ENCODE results near the gene KANSL1. TPM values are rescaled to one million over a fixed set of nuclear protein-coding genes. Genes with fewer than 3 reads are reported as not detected.

KANSL1 gene
- total and polyA plus RNA-seq, 2 of the 4 experiments (the other 2 are of a cell fraction): 19.1 to 49.6 TPM

DNA sequence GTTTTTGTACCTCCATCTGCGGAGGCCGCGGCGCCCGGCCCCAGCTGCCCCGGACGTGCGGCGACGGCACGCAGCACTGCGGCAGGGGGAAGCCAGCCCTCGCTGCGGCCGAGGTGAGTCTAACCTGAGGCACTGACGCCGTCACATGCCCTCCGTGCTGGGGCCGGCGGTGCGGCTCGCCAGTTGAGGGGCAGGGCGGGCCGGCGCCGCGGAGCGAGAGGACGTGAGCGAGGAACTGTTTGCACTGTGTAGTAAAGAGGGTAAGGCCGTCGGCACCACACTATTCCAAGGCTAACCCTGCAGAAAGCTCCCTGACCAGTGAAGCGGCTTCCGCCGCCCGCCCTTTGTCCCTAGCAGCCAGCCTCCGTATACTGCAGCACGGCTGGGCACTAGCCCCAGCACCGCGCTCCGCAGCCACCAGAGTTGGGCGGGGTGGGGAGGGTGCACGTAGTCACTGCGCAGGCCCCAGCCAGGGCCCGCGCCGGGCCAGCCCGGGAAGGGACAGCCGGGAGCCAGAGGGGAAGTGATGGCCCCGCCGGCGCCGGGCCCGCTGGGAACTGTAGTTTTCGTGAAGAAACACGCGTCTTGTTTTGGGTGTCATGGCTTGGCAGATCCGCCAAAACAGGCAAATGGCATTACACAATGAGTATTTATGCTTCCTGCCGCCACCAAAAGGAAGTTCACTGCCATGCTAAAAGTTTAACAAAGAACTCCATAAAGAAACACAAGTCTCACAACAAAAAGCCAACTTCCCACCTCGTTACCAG lies 580 bp upstream of the KANSL1 start:
- Histone ChIP-seq H3K79me1 (ENCODE audit: low read depth in 1 of 2, low read length in 2 of 2) (peaks cover 10 to 62% of the 10 kb centered on the region in 2 experiments), H4K5ac (ENCODE audit: low read depth, low read length) (peak overlapping the region; percentile 85), H4K20me1 (ENCODE audit: insufficient read depth, low read length) (peaks cover 45% of the 10 kb centered on the region), H3K14ac (replicated peaks; ENCODE audit: low read depth, low read length) (peak overlapping the region; percentile 96), H3K4ac (ENCODE audit: low read depth, low read length) (peak overlapping the region; percentile 93), H3K9me3 (ENCODE audit: control insufficient read depth, insufficient read depth, low read length) (no peaks in the 10 kb centered on the region), H4K8ac (ENCODE audit: low read depth in 2 of 2, low read length in 2 of 2) (peak overlapping the region; percentile 74 to 82), H3K9me1 (ENCODE audit: insufficient read depth, low read length) (peaks cover 5% of the 10 kb centered on the region), H3K4me3 (ENCODE audit: insufficient read depth, low read depth, low read length) (peak overlapping the region; percentile 62), H3K56ac (ENCODE audit: extremely low read depth, insufficient read depth, low read length) (peak overlapping the region; percentile 93), H2BK120ac (ENCODE audit: low read depth, low read length) (peak overlapping the region; percentile 53; the same call in 1 of the 2 replicates), H2AK5ac (ENCODE audit: low read depth, low read length) (peak overlapping the region; percentile 56), H2AK9ac (replicated peaks; ENCODE audit: low read depth, low read length, poor library complexity) (peak overlapping the region; percentile 99), H2BK20ac (ENCODE audit: low read depth, low read length) (peak overlapping the region; percentile 8; the same call in 1 of the 2 replicates), H3K4me2 (ENCODE audit: low read depth, low read length) (peak overlapping the region; percentile 82), H3K27ac (ENCODE audit: insufficient read depth, low read length) (peak overlapping the region; percentile 78), H4K91ac (ENCODE audit: insufficient read depth, low read depth, low read length) (peak overlapping the region; percentile 94), H2BK15ac (ENCODE audit: low read depth, low read length) (0 out of 3 replicates have a peak overlapping the region, but pooled peaks have one; percentile 6), H2BK5ac (ENCODE audit: low read depth, low read length, poor library complexity, severe bottlenecking) (peak overlapping the region; percentile 94), H3K9ac (ENCODE audit: low read depth, low read length) (peak overlapping the region; percentile 90), H3K18ac (ENCODE audit: low read depth, low read length) (peak overlapping the region; percentile 72), H3K4me1 (ENCODE audit: control insufficient read depth, insufficient read depth, low read length) (peaks cover 8% of the 10 kb centered on the region), H3K27me3 (ENCODE audit: control insufficient read depth, insufficient read depth, low read length) (no peaks in the 10 kb centered on the region), H3K36me3 (ENCODE audit: control insufficient read depth, insufficient read depth, low read length) (no peaks in the 10 kb centered on the region), H2AFZ (replicated peaks; ENCODE audit: low read length, poor library complexity) (peak overlapping the region; percentile 97), H3K23ac (ENCODE audit: low read depth, low read length) (peak overlapping the region; percentile 95)
- dilution Hi-C loops (cut with HindIII; ENCODE audit: low sequenced_read_pairs, unreplicated experiment): no loop called here
- CTCF ChIA-PET: interaction anchor here (0.9 to 1.5 kb wide), 6 partner anchors 17 to 152 kb away, joined by 3 to 13 read pairs (median 4); no protein-coding TSS in a partner anchor
- TF ChIP-seq MAZ (IDR thresholded peaks at IDR 0.05; ENCODE audit: borderline replicate concordance, low read depth, low read length) (peak; percentile 87; the same call in 1 of the 2 replicates), CEBPB (IDR thresholded peaks at IDR 0.05; ENCODE audit: low read depth, low read length) (peak; percentile 77), MXI1 (IDR thresholded peaks at IDR 0.05; ENCODE audit: borderline replicate concordance, low read depth, low read length) (peak; percentile 77; the same call in 1 of the 2 replicates), SMC3 (IDR thresholded peaks at IDR 0.05; ENCODE audit: low read depth, low read length) (no peak)
- peak; percentile 88 for ATAC-seq (ENCODE audit: low read depth)
- in situ Hi-C loops (cut with MboI; ENCODE audit: low sequenced_read_pairs): no loop called here
- intact Hi-C loops (cut with micrococcal nuclease): no loop called here
- peak; percentile 88 for DNase-seq
- POLR2A ChIA-PET (ENCODE audit: unreplicated experiment): no interaction called here
- BruUV-seq (replicated peaks): no TSS peak
- 0% methylated on average over 21 of the region's 60 CpGs; no CpG with 5 or more reads in 1 of the 2 experiments for WGBS, 2 experiments (ENCODE audit: extremely low coverage in 2 of 2, insufficient read length in 1 of 2)

Measured in IMR-90 (cell line).